NCI-H748 (cell line): ENCODE results near the gene ZBTB7C.

Experiments used
- DNase-seq: peaks from one replicate; lab custom pipeline; 2025; ENCODE audit not compliant: unreplicated experiment; lab: John Stamatoyannopoulos, UW

The ZBTB7C gene

DNA sequence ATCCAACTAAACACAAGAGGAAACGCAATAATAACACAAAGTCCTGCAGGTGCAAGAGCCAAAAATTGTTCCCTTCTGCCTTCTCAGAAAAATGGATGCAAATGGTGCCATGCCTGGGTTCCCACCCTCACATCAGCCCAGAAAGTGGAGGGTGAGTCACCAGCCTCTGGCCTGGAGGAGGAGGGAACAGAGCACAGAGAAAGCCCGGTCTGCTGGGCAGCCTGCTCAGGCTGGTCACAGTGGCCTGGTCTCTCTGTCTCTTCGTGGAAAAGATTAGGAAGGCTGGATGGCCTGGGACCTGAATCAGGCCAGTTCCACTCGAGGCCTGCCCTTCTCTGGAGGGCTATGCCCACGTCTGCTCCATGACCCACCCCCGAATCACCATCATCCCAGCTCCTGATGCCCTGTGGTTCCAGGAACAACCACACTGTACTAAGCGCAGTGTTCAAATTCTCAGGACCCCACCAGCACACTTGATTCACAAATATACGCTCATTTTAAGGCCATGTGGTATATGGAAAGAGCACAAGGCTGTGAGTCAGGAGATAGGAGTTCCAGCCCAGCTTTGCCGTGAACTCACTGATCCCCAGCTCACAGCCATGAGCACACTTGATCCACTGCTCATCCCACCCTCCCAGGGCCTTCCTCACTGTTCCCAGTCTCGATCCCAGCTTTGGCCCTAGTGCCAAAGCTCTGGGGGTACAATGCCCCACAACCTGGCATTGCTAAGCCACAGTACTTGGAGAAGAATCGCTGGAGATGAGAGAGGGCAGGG, 82.1 kb downstream of the ZBTB7C start:
- no peak for DNase-seq

DNA sequence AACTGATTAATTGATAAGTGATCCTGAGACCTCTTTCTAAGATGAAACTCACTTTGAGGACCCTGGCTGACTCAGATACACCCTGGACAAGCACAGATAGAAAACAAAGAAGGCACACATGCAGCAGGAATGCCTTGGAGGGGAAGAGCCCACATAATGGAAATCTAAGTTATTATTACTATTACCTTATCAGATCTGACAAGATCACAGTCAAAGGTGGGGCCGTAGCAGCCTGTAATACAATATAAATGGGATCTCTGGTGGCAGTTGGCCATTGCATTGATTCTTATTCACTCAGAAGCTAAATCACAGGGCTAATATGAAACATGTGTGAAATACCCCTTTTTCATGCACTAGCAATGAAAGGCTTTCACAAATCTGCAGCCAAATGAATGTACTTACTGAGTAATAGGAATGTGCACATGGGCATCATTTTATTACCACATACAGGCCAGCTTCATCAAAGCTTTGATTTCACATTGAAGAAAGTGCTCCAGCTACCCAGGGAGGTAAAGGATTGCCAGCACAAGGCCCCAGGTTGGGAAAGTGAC, 84.0 kb downstream of the ZBTB7C start:
- DNase-seq = no peak

DNA sequence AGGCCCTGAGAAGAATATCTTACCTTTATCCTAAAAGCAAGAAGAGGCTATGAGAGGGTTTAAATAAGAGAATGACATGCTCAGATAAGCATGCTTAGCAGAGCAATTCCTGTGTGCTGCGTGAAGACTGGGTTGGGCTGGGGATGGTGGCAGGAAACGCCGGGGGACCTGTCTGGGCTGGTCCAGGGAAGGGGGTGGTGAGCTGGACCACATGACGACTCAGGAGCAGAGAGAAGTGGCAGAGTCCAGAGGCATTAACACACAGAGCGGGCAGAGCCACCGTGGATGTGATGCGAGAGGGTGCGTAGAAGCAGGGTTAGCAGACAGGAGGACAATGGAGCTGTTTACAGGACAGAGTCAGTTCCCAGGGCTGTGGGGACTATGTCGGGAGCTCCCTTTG, 84.5 kb downstream of the ZBTB7C start:
- no peak for DNase-seq

DNA sequence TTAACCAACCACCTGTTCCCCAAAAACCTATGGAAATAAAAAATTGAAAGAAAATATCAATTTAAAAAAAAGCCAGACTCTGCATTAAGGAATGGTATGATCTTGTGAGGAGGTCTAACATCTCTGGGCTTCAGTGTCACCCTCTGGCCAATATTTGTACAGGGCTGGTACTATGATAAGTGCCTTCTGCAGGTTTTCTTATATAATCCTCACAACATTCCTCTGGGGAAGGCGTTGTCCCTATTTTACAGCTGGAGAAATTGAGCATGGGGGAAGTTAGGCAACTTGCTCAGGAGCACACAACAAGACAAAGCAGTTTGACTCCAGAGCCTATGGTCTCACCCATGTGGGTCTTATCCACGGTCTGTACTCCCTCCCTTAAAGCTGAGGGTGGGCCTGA, 86.0 kb downstream of the ZBTB7C start:
- no peak for DNase-seq

DNA sequence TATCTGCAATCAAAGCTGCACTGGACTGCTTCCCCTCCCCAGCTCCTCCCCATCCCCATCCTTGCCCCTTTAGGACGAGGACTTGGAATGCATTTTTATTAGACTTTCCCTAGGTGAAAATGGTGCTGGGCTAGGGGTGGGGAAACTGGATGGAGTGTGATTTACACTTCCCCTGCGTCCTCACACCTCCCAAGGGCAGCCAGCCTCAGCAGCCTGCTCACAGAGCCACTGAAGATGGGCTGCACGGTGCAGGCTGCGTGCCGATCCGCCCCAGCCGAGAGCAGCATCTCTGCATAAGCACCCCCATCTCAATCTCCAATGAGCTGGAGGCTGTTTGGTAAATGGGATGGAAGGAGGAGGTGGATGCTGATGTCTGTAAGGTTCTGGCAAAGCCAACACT, 87.6 kb downstream of the ZBTB7C start:
- DNase-seq = no peak

DNA sequence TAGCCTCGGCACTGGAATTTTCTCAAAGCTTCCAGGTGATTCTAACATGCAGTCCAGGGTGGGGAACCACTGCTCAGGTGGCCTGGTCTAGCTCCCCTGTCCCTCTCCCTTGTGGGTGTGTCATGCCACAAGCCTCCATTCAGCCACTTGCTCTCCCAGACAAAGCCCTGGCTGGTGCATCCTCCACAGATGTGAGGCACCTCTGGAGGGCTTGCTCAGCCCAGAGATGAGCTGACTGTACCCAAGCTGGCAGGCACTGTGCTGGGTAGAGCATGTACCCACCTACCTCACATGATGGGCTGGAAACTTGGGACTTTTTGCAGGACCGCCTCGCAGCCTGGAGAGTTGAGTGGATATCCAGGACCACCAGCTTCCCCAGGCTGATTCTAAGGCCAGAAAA, 88.1 kb downstream of the ZBTB7C start:
- DNase-seq = peak; percentile 23

DNA sequence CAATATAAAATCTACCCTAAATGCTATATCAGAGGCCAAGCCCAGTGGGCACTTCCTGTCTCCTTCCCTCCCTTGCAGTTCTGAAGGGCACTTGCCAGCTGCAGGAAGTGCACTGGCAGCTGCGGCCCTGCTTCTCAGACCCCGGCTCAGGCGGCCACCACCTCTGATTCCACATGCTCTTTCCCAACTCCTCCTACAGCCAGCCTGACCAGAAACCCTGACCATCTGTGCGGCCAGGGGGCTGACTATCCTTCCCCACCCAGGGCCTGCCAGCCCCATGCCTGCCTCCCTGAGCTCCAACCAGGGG, 88.6 kb downstream of the ZBTB7C start:
- no peak for DNase-seq

DNA sequence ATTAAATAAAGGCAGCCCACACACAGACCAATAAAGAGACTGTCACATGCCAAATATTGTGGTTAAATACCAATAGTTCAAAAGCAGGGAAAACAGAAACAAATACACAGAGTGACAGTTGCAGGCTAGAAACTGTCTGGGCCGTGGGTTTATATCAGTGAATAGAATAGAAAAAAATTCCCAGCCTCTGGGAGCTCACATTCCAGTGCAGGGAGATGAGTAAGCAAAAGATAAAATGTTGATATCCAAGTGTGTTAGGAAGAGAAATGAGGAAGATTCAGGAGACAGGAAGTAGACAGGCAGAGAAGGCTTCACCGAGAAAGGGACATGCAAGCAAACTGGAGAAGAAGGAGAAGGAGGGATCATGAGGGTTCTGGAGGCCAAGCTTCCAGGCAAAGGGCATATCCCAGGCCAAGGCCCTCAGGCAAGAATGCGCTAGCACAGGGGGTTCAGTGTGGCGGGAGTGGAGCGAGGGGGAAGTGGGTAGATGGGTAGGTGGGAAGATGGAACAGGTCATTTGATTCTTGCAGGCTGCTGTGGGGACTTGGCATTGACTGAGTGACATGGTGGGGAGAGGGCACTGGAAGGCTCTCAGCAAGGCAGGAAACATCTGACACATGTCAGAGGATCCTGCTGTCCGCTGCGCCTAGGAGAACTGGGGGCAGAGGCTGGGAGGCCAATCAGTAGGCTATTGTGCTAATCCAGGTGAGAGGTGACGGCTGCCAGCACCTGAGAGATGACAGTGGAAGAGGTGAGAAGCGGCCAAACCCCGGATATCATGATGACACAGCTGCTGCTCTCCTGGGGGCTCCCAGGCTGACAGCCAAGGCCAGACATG, 89.2 kb downstream of the ZBTB7C start:
- peak; percentile 93 for DNase-seq

DNA sequence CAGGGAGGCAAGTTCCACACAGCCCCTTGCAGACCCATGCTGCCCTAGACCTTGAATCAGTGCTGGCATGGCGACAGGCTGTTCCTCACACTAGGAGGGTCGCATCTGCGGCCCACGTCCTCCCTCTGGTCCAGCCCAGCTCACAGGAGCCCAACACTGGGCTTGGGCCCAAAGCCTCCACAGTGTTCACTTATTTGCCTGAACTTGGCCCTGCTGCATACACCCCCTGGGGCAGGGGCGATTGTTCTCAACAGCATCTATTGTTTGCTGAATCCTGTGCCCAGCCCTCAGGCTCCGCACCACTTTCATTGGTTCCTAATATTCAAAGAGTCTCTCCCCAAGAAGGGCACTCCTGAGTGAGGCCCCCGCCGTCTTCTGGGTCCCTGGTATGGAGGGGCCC, 90.7 kb downstream of the ZBTB7C start:
- no peak for DNase-seq

DNA sequence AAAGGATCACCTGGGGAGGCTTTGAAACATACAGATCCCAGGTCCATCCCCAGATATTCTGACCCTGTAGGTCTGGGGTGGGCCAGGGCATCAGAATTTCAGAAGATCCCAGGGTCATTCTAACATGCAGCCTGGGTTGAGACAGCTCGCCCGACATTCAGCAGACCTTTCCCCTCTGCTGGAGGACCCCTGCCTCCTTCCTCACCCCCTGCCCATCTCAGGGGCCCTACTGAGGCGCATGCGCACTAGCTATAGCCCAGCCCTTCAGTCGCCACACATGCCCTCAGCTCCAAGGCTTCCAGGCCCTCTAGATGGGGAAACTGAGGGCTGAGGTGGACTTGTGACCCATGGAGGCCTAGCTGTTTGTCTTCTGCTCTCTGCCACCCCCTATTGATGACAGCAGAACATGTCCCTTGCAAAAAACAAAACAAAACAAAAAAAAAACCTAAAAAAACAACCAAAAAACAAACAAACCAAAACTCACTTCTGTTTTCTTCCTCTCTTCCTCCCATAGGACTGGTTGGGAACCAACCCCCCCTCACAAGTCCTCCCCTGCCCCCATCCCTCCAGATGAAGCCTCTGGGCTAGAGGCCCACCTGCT, 91.3 kb downstream of the ZBTB7C start:
- no peak for DNase-seq

DNA sequence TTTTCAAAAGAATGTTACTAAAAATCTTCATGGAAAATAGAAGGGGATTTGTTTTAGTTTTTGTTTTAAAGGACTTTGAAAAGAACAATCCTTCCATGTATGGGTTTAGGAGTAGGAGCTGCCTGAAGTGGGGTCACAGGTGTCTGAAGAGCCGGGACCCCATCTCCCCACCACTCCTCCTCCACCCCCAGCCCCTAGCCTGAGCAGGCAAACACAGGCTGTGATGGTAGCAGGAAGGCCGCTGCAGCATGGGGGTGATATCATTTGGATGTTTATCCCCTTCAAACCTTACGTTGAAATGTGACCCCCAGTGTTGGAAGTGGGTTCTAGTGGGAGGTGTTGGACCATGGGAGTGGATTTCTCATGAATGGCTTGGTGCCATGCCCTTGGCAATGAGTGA, 93.0 kb downstream of the ZBTB7C start:
- DNase-seq = no peak

DNA sequence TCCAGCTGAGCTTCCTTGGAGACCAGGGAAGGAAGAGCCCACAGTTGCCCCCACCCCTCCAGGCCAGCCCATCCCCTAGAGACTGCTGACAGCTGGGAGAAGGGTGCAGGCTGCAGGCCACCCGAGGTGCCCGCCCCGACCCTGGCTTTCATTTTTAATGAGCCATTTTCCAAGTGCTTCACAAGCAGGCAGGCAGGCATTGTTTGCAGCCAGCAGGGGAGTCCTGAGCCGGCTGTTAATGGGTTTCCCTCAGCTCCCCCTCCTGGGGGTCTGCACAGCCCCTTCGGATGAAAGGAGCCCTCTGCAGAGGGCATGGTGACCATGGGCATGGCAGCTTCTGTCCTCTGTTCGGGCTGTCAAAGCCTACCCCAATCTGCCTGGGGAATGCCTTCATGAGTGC, 94.5 kb downstream of the ZBTB7C start:
- DNase-seq = peak; percentile 32

DNA sequence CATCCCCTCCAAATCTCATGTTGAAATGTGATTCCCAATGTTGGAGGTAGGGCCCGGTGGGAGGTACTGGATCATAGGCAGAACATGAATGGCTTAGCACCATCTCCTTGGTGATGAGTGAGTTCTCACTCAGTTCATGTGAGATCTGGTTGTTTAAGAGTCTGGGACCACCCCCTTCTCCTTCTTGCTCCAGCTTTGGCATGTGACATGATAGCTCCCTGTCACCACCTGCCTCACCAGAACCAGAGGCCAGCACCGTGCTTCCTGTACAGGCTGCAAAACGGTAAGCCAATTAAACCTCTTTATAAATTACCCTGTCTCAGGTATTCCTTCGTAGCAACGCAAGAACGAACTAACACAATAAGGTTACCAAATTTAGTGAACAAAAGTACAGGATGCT, 95.4 kb downstream of the ZBTB7C start:
- DNase-seq = no peak

DNA sequence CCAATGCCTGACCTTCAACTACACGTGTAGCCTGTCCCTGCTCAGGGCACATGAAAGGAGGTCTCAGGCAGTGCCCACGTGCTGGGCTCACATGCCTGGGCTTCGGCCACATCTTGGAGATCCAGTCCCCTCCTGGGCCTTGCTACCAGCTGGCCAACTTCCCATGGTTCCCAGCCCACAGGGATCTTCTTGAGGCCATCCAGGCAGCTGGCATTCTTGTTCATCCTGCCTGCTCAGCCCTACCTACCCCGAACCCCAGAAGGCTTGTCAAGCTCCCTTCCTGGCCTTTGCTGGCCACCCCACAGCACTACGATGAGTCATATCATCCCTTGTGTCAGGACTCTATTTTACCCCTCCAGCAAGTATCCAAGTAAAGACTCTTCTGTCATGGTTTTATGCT, 97.1 kb downstream of the ZBTB7C start:
- DNase-seq = no peak

DNA sequence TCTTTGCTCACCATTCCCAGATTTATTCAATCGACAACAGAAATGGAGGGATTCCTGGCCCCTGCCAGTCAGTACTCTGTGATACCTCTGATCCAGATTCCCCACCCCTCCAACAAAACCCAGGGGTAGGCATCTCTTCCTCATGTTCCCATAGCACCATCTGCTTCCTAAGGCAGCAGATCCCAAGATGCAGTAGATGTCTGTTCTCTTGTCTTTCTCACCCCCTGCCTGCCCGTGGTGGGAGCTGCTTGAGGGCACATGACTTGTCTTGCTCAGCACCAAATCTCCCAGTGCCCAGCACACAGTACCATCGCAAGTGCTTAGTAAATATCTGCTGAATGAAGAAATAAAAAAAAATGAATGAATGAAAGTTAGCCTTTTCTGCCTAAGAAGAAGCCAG, 98.2 kb downstream of the ZBTB7C start:
- no peak for DNase-seq

DNA sequence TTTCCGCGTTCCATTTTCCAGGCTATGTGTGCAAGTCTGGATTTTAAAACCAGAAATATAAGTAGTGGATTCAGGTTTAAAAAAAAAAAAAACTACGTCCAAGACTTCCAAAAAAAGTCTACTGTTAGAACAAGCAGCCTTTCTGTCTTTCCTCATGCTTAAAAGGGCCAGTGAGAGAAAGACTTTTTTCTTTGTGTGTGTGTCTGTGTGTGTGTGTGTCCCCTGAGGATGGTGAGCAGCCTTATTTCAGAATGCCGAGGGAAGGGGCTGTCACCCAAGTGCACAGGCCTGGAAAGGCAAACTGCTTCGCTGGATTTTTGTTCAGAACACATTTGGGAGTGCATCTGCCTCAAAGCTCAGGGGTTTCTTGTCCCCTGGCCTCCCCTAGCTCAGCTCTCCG, 98.8 kb downstream of the ZBTB7C start:
- no peak for DNase-seq

DNA sequence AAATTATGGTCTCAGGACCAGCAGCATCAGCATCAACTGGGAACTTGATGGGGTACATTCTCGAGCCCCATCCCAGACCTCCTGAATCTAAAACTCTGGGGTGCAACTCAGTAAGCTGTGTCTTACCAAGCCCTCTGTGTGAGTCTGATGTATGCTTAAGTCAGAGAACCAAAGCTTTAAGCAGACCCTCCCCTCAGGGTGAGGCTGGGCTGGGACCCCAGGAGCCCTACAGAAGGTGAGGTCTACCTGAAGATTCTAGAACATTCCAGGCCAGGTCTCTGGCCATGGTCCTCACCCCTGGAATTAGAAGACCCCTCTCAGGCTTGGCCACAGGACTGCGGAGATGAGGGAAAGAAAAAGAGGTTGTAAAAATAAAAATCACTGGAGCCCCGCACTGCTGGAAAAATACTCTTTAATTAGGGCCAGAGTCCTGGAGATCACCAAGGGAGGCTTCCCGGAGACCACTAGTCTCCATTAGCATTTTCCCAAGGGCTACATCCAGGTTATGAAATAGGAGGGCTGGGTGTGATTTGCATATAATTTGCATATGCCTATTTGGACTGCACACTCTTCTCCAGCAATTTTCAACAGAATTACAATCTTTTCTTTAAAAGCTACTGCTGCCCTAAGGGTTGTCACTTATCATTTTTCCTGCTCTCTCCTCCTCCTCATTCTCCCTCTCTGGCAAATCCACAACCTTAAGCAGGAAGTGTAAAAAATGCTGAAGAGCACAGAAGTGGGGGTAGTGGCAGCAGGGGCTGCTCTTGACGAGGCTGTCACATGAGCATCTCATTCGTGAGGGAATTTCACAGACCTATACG, 100.2 kb downstream of the ZBTB7C start:
- DNase-seq = no peak

DNA sequence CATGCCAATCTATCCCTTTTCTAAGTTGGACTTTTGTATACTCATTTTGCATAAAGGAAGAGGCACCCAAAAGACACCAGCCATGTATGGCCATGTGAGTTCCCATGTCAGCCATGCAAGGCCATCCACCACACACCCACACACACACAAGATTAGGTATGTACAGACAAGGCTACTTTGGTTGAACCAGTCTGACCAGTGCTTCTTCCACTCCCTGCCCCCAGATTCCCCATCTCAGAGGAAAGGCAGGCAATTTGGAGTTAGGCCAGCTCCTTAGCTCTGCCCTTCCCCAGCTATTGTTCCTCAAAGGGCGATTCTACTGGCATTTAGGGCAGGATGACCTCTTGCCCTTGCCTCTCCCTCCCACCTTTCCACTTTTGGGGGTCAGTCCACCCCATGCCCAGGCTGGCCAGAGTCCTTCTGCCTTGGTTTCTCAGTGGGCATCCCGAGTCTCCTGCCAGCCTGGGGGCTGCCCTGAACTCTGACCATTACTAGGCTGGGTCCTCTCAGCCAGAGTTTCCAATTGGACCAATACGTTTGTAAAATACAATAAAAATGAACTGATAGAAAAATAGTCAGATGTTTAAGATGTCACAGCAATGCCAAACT, 101.1 kb downstream of the ZBTB7C start:
- DNase-seq = no peak

DNA sequence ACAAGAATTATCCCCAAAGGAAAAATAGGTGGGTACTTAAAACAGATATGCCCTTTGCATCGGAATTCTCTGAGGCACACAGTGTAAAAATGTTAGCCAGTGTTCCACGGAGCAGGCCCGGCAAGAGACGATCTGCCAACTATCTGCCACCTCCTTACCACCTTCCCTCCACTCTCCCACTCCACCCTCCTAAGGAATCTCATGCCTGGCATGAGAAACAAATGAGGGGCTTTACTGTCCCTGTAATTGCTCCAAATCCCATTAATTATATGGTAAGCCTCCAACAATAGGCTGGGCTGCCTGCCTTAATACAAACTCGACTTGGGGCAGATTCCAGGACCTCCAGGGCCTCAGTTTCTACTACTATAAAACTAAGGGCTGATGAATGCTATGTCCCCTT, 102.3 kb downstream of the ZBTB7C start:
- no peak for DNase-seq

DNA sequence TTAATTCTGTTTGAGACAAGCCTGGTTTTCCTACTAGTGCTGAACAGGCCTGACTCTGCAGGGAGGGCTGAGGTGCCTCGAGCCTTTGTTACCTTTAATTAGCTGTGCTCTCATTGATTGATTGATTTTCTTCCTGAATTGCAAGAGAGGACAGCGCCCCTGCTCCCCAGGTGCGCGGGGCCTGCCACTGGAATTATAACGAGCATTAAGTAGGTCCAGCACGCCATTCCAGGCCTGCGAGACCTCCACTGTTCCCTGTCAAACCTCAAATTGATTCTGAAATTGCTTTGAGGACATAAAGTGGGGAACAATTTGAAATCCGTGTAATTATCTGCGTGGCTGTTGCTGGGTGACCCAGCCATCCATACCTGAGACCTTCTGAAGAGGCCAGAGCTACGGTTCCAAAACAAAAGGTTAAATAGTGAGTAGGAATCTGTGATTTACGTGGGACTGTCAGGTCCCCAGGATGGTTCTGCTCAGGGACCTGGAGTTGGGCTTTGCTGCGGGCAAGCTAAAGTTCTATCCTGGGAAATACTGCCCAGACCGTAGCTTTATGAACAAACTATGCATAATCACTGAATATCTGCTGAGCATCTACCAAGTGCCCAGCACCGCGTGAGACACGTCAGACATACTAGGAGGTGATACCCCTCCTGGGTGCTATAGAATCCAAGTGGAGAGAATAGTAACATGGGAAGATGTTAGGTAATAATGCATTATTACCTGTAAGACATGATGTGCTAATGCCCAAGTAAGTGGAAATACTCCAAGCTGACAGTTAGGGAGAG, 104.1 kb downstream of the ZBTB7C start:
- peak; percentile 43 for DNase-seq
